WERI-Rb-1 (cell line): ENCODE measurements around the gene CHRDL1.
A peak's percentile ranks its signal among the peaks of the same experiment; 100 is the strongest.
"Not testable (repeated sequence)": the region's sequence is repeated elsewhere in the genome, so short reads cannot be mapped to it uniquely, and the experiment has no call there.

Experiments used
- DNase-seq: peaks from one replicate; pipeline ENCODE4 v3.0.0-alpha.2; 2020
- H3K27ac ChIP-seq: fragments of 250-450 bp; sonication (Bioruptor Pico); 2 replicates; pipeline ENCODE4 v1.5.1; 2020; ENCODE audit warnings: mild to moderate bottlenecking, moderate library complexity
- H3K27me3 ChIP-seq: fragments of 250-450 bp; sonication (Bioruptor Pico); 2 replicates; pipeline ENCODE4 v1.5.1; 2021; ENCODE audit warnings: mild to moderate bottlenecking, low read depth, moderate library complexity; ENCODE audit not compliant: insufficient read depth, severe bottlenecking
- H3K36me3 ChIP-seq: fragments of 250-450 bp; sonication (Bioruptor Pico); 2 replicates; pipeline ENCODE4 v1.5.1; 2020; ENCODE audit warnings: mild to moderate bottlenecking, moderate library complexity
- H3K4me3 ChIP-seq: 2 replicates; pipeline ENCODE4 v1.5.1; 2011; ENCODE audit warnings: low read depth, mild to moderate bottlenecking, control low read depth, low read length
- H3K9me3 ChIP-seq: fragments of 250-450 bp; sonication (Bioruptor Pico); 2 replicates; pipeline ENCODE4 v1.5.1; 2021; ENCODE audit warnings: mild to moderate bottlenecking, moderate library complexity; ENCODE audit not compliant: severe bottlenecking
- TF ChIP-seq, protein P1 (sequence below): IDR thresholded peaks from 2 replicates; pipeline ENCODE4 v1.5.1; 2011; ENCODE audit warnings: low read depth, mild to moderate bottlenecking, control low read depth, inconsistent platforms, low read length

CHRDL1 gene

DNA sequence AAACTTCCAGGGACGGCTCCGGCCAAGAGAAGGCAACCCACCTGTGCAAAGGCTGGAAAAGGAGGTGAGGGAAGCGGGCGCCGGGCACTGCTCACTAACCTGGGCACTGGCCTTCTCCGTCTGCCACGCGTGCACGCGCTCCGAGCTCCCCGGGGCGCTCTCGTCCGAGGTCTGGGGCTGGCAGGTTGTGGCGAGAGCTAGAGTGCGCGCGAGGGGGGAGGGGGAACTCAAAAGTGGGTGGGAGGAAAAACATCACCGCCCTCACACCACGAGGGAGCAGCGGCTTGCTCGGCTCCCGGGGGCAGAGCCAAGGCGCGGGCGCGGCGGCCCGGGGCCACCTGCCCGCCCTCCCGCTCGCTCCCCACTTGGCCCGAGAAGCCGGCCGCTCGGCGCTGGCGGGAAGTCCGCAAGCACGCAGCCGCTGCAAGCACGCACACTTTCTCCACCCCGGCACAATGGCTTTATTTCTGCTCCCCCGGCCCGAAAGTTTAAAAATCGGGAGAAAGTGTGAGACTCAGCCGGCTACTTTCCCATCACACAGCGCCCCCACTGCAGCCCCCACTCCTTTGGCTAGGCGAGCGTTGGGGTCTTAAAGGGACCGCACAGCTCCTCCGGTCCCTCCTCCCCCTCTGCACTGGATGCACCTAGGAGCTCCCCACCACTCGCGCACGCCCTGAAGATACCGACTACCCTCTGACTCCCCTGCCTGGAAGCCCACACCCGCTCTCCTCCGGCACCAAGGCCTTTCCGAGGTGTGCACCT lies at the start of gene CHRDL1:
CHRDL1 (minus strand) TSS at position 173 of the 762 bp plus-strand sequence. CDS start 3,636 bp downstream, outside the sequence.
- TF ChIP-seq, protein P1, sequence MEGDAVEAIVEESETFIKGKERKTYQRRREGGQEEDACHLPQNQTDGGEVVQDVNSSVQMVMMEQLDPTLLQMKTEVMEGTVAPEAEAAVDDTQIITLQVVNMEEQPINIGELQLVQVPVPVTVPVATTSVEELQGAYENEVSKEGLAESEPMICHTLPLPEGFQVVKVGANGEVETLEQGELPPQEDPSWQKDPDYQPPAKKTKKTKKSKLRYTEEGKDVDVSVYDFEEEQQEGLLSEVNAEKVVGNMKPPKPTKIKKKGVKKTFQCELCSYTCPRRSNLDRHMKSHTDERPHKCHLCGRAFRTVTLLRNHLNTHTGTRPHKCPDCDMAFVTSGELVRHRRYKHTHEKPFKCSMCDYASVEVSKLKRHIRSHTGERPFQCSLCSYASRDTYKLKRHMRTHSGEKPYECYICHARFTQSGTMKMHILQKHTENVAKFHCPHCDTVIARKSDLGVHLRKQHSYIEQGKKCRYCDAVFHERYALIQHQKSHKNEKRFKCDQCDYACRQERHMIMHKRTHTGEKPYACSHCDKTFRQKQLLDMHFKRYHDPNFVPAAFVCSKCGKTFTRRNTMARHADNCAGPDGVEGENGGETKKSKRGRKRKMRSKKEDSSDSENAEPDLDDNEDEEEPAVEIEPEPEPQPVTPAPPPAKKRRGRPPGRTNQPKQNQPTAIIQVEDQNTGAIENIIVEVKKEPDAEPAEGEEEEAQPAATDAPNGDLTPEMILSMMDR = no peak
- Histone ChIP-seq H3K36me3 (no peaks in the 10 kb centered on the region), H3K27ac (no peak within 1 kb of the TSS), H3K9me3 (no peaks in the 10 kb centered on the region), H3K27me3 (peaks cover 72% of the 10 kb centered on the region), H3K4me3 (peak within 1 kb of the TSS; percentile 38)
- peak; percentile 20 for DNase-seq

DNA sequence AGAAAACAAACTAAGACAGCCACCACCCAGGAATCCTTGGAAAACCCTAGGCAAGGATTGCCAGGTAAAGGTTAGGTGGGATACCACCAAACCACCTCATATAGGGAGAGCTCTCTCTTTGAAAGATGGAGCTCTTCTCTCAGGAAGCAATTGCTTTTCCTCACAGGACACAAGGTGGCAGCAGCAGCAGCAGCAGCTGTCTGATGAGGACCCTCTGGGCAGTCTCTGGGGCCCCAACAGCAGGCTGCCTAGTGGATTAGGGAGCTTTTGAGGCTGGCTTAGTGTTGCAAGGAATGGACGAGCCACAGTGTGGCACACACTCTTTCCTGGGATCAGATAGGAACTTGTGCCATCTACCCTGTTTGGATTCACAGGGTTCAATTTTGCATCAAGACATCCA lies 41.4 kb upstream of the CHRDL1 start:
- Histone ChIP-seq H3K27ac (no peak overlapping the region), H3K4me3 (no peak overlapping the region), H3K27me3 (peaks cover 30% of the 10 kb centered on the region), H3K36me3 (no peaks in the 10 kb centered on the region), H3K9me3 (no peaks in the 10 kb centered on the region)
- DNase-seq = peak; percentile 74
- TF ChIP-seq, protein P1 = peak; percentile 57

GRCh38 chrX:110836451-110836850 lies 40.8 kb upstream of the CHRDL1 start:
- Histone ChIP-seq H3K36me3 (no peaks in the 10 kb centered on the region), H3K27ac (no peak overlapping the region), H3K4me3 (no peak overlapping the region), H3K27me3 (peaks cover 27% of the 10 kb centered on the region), H3K9me3 (peaks cover 2% of the 10 kb centered on the region)
- TF ChIP-seq, protein P1 = no peak
- DNase-seq = no peak

- no peak overlapping the region for H3K27ac ChIP-seq
- no peak overlapping the region for H3K4me3 ChIP-seq
- no peaks in the 10 kb centered on the region for H3K36me3 ChIP-seq
- peaks cover 27% of the 10 kb centered on the region for H3K27me3 ChIP-seq
- TF ChIP-seq, protein P1 = no peak
- DNase-seq = no peak
- H3K9me3 ChIP-seq = peaks cover 2% of the 10 kb centered on the region
These were observed 40.4 kb upstream of the CHRDL1 start for GRCh38 chrX:110836001-110836400.

GRCh38 chrX:110825972-110826371 lies 30.4 kb upstream of the CHRDL1 start:
- Histone ChIP-seq H3K27ac (no peak overlapping the region), H3K36me3 (no peaks in the 10 kb centered on the region), H3K4me3 (no peak overlapping the region), H3K27me3 (peaks cover 42% of the 10 kb centered on the region), H3K9me3 (no peaks in the 10 kb centered on the region)
- TF ChIP-seq, protein P1 = no peak
- no peak for DNase-seq

DNA sequence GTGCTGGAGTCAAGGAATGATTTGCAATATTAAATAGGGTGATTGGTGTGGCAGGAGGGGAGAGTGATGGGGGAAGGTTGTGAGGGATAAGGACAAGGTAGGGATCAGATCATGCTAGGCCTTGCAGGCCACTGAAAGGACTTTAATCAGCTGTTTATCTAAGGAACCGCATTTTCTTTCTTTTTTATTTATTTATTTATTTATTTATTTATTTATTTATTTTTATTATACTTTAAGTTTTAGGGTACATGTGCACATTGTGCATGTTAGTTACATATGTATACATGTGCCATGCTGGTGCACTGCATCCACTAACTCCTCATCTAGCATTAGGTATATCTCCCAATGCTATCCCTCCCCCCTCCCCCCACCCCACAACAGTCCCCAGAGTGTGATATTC lies 20.9 kb upstream of the CHRDL1 start:
- H3K27ac ChIP-seq, H3K9me3 ChIP-seq, DNase-seq, H3K4me3 ChIP-seq, H3K36me3 ChIP-seq: not testable (repeated sequence)
- H3K27me3 ChIP-seq = peaks cover 24% of the 10 kb centered on the region
